ENCODE data around the gene ZNG1B.
"Not testable (repeated sequence)": the region's sequence is repeated elsewhere in the genome, so short reads cannot be mapped to it uniquely, and the experiment has no call there.

Gene ZNG1B

DNA sequence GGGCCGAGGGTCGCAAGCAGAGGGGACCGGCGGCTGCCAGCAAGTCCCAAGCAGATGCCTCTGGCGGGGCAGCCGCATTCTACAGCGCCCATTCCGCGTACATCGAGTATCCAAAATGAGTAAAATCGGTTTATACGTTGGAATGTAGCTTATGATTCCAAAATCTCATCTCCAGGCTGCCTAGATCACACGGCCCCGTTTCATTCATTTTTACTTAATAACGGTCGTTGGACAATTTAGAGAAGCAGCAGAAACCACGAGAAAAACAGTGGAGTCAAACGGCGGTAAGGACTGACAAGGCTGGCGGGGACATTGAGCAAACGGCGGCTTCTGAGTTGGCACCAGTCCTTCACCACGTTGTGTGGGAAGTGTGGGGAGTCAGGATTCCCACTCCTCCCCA lies 66.6 kb downstream of the ZNG1B start:
- not testable (repeated sequence) for DNase-seq

DNA sequence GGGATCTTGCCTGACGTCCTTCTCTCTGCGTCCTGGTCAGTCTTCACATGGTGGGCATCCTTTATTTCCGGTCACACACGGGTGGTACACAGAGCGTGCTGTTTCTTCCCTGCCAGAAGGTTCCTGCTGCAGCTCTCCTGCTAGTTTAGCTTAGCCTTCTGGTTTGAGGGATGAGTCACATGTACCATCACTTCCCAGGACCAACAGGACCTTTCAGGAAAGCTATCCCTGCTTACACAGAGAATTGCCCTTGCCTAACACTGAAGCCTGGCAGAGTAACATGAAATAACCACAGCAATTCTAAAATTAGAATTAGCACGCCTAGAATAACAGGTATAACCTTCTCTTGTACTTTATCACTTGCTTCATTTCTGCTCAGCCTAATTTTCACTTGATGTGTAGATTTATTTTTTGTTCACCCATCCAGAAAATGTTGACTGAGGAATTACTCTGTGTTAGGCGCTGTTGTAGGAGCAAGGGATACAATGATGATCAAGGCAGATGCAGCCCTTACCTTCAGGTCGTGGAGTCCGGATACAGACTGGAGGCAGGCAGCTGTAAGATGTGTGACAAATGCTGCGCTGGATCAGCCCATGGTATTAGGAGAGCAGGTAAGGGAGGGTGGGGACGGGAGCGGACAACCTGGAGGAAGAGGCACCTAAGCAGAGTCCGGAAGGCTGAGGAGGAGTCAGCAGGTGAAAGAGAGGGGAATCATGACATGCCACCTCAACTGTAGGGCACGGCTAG lies 70.1 kb downstream of the ZNG1B start:
- DNase-seq = not testable (repeated sequence)

DNA sequence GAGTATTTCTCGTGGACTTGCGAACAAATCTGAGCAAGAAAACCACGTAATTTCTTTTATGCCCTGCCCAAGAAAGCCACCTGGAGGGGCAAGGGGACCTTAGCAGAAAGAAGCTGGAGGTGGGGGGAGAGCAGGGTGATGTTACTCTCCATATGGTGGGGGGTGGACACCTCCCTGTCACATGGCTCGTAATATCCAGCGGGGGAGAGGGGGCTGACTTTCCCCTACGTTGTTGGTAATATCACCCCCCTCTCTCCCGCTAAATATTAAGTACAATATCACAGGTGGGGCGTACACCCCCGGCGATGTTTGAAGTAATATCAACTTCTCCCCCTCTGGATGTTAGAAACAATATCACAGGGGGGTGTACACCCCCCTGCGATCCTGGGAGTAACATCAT lies 70.7 kb downstream of the ZNG1B start:
- DNase-seq = not testable (repeated sequence)

DNA sequence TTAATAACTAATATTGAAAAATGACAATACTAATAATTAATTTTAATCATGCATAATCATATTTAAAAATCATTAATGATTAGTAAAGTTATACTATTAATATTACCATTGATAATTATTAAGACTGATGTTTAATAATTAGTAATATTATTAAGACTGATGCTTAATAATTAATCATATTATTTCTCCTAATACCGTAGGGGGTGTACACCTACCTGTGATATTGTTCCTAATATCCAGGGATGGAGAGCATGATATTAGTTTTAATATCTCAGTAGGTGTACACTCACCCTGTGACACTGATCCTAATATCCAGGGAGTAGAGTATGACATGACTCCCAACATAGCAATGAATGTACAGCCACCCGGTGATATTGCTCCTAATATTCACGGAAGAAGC lies 73.4 kb downstream of the ZNG1B start:
- DNase-seq = not testable (repeated sequence)

DNA sequence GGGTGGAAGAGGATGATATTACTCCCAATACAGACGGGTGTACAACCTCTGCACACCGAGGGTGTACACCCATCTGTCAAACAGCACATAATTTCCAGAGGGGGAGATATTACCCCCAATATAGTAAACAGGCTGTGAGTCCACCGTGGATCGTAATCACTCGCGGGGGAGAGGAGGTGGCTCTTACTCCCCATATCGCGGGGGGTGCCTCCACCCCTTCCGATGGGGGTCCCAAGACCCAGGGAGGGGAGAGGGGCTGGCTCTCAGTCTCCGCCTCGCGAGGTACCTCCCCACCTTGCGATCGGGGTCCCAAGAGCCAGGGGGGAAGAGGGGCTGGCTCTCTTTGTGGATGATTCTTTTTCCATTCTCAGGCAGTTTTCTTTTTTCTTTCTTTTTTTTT lies 74.4 kb downstream of the ZNG1B start:
- DNase-seq = not testable (repeated sequence)

DNA sequence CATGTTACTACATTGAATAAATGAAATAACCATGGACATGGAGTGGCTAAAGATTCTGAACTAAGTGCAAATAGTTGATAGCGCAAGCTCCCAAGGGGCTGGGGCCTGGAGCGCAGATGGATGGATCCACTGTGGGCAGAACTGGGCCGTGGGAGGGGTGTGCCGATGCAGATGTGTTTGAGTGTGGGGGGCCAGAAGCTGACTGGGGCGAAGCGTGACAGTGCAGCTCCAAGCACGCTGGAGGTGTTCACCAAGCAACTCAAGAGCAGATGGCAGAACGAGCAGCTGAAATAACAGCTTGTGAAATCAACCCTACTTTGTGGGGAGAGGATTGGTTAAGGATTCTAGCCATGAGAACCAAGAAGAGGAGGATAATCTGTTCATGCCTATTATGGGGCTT lies 78.0 kb downstream of the ZNG1B start:
- not testable (repeated sequence) for DNase-seq

DNA sequence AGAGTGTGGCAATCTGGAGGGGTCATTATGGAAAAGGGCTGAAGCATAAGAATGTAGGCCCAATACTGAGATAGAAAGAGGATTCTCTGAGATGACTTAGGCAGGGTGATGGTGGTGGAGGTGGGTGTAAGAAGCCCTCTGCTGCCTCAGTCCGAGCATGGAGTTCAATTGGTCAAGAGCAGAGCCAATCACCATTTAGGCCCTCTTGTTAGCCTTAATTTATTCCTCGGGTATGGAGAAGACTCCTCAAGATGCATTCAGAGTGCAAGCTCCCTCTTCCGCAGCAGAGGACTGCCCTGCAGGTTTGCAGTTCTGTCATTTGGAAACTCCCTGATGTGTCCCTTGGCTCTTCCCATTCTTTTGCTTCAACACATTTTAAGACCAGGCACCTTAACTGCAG lies 78.5 kb downstream of the ZNG1B start:
- DNase-seq = not testable (repeated sequence)

DNA sequence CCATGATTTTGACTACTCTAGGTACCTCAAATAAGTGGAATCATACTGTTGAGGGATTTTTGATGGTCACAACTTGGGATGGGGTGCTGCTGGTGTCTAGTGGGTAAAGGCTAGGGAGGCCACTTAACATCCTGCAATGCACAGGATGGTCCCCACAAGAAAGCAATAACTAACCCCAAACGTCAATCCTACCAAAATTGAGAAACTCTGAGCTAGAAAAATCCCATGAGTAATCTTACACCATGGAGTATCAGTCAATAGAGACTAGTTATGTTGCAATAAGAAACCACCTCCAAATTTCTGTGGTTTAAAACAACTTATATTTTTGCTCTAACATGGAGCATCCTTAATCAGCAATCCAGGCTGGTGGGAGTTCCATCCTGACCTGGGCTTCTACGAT lies 79.5 kb downstream of the ZNG1B start:
- not testable (repeated sequence) for DNase-seq

DNA sequence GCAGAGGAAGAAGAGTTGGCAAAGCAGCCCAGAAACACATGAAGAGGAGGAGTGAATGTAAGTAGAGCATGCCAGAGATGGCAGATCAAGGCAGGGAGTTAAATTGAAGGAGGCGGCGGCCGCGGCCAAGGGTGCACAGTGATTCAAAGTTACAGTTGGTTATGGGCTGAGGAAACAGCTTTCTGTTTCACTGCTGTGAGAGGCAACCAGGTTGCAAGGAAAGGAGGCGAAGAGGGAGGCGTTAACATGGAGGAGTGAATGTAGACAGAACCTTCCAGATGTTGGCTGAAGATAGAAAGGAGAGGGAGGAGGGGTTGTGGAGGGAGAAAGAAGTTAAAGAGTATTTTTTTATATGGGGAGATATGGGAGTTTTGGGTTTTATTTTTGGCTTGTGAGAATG lies 83.3 kb downstream of the ZNG1B start:
- DNase-seq = not testable (repeated sequence)

DNA sequence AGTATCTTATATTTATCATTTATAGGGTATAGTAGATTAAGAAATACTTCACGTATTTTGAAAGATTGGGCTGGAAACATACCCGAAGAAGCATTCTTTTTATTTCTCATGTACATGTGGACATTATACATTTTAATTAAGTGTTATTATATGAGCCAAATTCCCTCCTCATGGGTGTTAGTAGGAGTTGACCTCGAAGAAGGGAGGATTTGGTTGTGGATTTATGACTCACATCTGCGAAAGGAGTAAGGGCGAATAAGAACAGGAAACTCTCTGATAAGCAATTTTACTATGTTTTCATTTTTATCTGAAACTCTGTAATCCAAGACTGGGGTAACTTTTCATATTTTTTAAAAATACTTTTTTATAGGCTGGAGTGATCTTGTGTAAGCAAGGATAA lies 84.0 kb downstream of the ZNG1B start:
- not testable (repeated sequence) for DNase-seq

DNA sequence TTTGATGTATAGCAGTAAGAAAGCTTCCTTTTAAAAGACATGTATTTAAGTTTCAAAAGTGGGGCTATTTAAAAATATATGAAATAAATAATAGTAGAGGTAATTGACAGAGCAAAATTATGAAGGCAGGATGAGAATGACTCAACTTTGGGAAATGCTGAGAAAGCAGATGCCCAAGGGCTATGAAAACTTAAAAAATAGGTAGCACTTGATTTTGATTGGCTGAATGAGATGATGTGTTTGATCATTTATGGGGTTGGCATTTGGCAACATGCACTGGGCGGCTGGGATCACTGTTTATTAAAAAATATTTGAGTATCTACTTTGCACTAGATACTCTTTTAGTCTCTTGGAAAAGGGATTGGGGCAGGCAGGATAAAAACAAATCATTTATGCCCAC lies 87.5 kb downstream of the ZNG1B start:
- DNase-seq = not testable (repeated sequence)

DNA sequence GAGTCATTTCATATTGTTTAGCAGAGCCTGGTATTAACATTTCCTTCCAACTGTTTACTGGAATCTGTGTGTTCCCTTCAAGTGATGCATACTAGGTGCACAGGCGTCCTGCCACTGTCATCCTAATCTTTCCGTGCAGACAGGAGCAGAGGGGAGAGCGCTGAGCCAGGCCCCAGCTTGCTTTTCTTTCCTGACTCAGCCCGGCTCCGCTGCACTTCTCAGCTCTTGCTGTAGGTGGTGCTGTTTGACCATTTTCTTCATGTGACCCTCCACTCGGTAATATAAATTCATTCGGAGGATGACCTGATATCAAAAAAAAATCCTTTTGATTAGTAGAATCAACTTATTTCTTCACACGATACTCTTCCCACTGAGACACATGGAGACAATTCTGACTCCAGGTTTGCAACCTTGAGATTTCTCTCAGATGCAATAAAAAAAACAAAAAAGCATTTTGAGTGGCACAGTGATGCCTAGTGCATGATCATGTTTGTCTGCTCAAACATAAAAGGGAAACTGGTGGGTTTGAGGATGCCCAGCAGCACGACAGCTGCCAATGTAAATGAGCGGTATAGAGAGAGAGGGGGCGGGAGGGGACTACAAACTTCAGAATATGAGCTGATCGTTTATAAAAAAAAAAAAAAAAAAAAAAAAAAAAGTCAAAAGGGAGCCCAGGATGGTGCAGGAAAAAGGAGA lies 90.0 kb downstream of the ZNG1B start:
- DNase-seq = not testable (repeated sequence)

DNA sequence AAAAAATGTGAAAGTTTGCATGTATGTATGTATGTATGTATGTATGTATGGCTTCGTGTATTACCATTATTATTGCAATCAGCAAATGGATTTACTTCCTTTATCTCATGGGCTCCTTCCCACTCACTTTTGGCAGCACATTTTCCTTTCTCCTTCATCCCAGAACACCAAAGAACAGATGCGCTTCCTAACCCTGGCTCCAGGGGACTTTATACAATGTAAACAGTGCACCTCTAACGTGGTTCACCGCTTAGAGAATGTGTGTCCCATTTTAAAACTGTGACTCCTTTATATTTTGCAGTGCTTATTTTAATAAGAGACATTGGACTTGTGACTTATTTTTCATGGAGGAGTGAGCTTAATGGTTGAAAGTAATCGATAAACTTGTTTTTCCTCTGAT lies 90.6 kb downstream of the ZNG1B start:
- not testable (repeated sequence) for DNase-seq

DNA sequence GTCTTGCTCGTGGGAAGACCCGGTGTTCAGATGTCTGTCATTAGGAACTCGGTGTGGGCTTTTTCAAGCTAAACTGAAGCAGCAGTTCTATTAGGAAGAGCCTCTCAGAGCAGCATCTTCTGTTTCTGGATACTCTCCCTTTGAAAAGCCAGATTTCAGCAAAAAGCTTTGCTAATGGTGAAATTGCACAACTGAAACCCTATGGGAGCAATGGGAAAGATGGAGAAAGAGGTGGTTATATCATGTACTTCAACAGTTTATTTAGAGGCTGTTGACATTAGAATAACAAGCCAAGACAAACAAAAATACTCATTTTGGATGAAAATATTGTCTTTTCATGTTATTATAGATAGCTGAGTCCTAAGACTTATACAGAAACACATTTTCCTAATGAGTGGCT lies 91.4 kb downstream of the ZNG1B start:
- not testable (repeated sequence) for DNase-seq

DNA sequence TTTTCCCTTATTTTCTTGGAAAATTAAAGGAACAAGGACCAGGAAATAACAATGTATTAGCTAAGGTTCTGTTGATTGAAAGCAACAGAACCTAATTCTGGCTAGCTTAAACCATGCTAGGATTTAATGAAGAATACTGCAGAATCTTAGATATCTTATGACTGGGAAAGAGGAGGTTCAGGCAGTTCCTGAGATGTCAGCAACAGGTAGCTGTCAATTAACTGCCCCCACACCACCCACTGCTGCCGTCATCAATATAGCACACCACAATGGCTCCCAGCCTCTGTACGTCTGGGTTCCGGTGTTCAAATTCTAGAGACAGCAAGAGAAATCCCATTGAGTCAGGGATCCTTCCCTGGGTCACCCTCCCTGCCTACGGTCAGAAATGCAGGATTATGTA lies 95.5 kb downstream of the ZNG1B start:
- DNase-seq = not testable (repeated sequence)

DNA sequence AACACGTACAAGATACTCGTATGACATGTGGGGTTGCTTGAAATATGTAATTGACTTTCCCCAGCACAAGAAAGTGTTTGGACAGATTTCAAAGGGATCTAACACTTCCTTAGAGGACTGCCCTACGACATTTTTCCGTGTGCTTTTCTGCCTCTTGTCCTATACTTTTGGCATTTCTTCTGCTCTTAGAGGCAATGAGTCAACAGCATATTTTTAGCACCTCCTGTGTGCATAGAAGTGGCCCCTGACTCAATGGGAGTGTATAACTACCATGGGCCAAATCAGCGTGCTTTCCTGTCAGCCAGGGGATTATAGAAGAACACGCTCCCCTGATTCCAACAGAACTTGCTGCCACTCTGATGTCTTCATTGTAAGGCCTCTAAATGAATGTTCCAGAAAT lies 99.1 kb downstream of the ZNG1B start:
- not testable (repeated sequence) for DNase-seq

DNA sequence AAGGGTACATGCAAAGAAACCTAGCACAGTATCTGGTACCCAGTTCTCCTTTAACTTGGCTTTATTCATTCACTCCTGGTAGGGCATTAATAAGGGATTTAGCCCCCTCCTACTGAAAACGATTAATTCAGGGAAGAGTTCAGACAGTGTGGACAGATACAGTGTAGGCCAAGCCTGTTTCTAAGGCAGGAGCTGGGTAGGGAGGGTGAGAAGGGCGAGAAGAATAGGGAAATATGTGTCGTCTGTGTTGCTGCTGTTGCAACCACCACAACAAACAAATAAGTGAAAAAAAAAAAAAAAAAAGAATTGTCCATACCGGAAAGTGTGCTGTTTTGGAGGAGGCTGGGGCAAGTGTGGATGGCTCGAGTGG lies 103.3 kb downstream of the ZNG1B start:
- not testable (repeated sequence) for DNase-seq

DNA sequence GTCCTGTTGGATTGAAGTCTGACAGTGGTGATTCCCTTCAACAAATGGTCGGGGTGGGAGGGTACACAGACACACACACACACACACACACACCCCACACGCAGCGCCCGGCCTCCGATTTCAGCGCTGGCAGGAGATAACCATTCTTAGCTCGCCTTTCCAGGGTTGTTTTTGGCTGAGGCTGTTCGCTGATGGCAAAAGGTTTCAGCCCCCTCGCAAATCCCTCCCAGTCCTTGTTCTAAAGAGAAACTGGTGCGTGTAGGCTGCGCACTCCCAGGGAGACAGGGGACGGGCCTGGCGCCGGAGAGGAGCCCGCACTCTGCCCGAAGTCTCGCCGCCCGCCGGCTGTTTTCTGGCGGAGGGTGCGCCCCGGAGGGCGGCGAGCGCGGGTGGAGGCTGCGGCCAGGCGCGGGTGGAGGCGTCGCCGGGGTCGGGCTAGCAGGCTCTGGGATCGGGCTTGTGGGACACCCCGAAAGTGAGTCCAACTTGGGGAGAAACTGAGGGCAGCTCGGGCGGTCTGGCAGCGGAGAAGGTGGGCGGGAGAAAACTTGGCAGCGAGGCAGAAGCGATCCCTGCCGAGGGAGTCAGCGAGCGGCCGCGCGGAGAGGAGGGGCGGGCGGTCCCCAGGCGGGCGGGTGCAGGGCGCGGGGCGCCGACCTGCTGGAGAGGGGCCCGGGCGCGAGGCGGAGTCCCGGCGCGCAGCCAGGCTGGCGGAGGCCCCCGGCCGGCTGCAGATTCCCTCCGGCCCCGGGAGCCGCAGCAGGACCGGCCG lies 103.9 kb downstream of the ZNG1B start:
- DNase-seq = not testable (repeated sequence)

DNA sequence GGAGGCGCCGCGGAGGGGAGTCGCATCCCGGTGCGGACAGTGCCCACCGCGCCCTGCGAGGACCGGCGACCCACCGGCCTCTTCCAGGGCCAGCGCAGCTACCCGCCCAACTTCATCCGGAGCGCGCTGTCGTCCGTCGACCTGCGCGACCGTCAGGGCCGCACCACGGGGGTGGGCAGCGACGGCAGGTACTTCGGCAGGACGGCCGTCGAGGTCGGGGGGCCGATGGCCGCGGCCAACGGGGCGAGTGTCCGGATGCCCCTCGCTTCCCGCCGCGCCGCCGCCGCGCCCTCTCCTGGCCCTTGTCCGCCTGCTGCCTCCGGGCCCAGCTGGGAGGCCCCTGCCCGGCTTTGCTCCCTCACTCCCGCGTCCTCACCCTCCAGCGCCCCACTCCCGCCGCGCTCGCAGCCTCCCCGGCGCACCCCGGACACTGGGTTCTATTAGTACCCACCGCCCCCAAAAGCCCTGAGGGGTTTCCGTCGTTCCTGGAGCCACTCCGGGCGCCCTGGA lies 104.5 kb downstream of the ZNG1B start:
- not testable (repeated sequence) for DNase-seq

DNA sequence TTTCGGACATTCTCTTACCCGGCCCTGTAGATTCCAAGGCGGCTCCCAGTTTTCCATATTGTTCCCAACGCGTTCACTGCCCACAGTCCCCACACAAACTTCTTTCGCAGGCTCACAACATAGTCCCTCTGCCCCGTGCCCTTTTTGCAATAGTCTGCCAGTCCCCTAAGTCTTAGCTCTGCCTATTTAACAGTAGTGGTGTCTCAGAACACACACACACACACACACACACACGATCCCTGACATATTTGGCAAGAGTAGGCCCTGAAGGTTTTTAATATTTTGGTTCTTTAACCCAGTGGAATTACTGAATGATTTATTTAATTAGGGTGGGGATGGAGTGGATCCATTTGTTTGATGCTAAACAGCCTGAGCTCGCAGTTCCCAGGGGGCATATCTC lies 105.0 kb downstream of the ZNG1B start:
- DNase-seq = not testable (repeated sequence)
